ENCODE results near the gene DMBX1.
A peak's percentile ranks its signal among the peaks of the same experiment; 100 is the strongest.

GRCh38 chr1:46477153-46477929 is 12.3 kb upstream of the DMBX1 start:
- TF ChIP-seq CTCF (IDR thresholded peaks at IDR 0.05) (peak; percentile 84 to 97 (median 92)), POLR2A (IDR thresholded peaks at IDR 0.05) (no peak)
